Panc1 (cell line): ENCODE measurements around the gene CPOX. TPM values are rescaled to one million over a fixed set of nuclear protein-coding genes. Genes with fewer than 3 reads are reported as not detected.
A peak's percentile ranks its signal among the peaks of the same experiment; 100 is the strongest.

Experiments
- ATAC-seq: fragments of 200-7000 bp; cut with Tn5 transposase; 2 replicates; pipeline ENCODE4 v1.9.1; 2020; ENCODE audit warnings: mild to moderate bottlenecking, moderate library complexity
- BruUV-seq: library from RNA; stranded (reverse); fragments of 400-500 nt; replicated peaks from 2 replicates; lab custom pipeline; 2021; lab: Mats Ljungman, UMichigan
- CTCF ChIA-PET: fragments of 300-600 bp; sonication (Branson Sonifier 250); formaldehyde crosslinking; loops from one replicate; lab custom pipeline; 2022; ENCODE audit warnings: antibody characterized with exemption; lab: Charles Lee
- POLR2A ChIA-PET: fragments of 300-600 bp; sonication (Branson Sonifier 250); formaldehyde crosslinking; loops from one replicate; lab custom pipeline; 2022; ENCODE audit warnings: antibody characterized with exemption; lab: Charles Lee
- DNase-seq: peaks from one replicate; pipeline ENCODE4 v3.0.0-alpha.2; 2010; ENCODE audit warnings: low read depth, low spot score
- H3K27ac ChIP-seq: 2 replicates; pipeline ENCODE4 v1.5.1; 2011; ENCODE audit warnings: mild to moderate bottlenecking, low read length, inconsistent platforms
- H3K27me3 ChIP-seq: fragments of 200-500 bp; sonication (Bioruptor generic); 2 replicates; pipeline ENCODE4 v1.6.0; 2014; ENCODE audit warnings: low read length, inconsistent platforms; ENCODE audit not compliant: control insufficient read depth, insufficient read depth
- H3K36me3 ChIP-seq: fragments of 200-500 bp; sonication (Bioruptor generic); 2 replicates; pipeline ENCODE4 v1.5.1; 2014; ENCODE audit warnings: inconsistent platforms, mild to moderate bottlenecking, low read length, moderate library complexity; ENCODE audit not compliant: control insufficient read depth, insufficient read depth
- H3K4me1 ChIP-seq: 2 replicates; pipeline ENCODE4 v1.5.1; 2011; ENCODE audit warnings: inconsistent platforms, mild to moderate bottlenecking, low read length, moderate library complexity; ENCODE audit not compliant: control insufficient read depth, insufficient read depth
- H3K4me3 ChIP-seq, 2 experiments: 2 replicates each; pipeline ENCODE4 v1.5.1; 2011 to 2012; ENCODE audit warnings: low read depth in 2 of 2, low read length in 2 of 2, mild to moderate bottlenecking in 2 of 2, inconsistent platforms in 1 of 2, moderate library complexity in 1 of 2
- H3K9me3 ChIP-seq: fragments of 200-500 bp; sonication (Bioruptor generic); 2 replicates; pipeline ENCODE4 v1.5.1; 2014; ENCODE audit warnings: low read depth, mild to moderate bottlenecking, inconsistent platforms, low read length, moderate library complexity; ENCODE audit not compliant: control insufficient read depth, insufficient read depth
- POLR2AphosphoS5 ChIP-seq: IDR thresholded peaks from 2 replicates; pipeline ENCODE4 v1.6.1; 2012; ENCODE audit warnings: mild to moderate bottlenecking, low read depth, low read length, moderate library complexity
- SIN3A ChIP-seq: IDR thresholded peaks from 2 replicates; pipeline ENCODE4 v1.6.1; 2012; ENCODE audit warnings: low read depth, mild to moderate bottlenecking, low read length, moderate library complexity, borderline replicate concordance; ENCODE audit not compliant: insufficient read depth
- TCF7L2 ChIP-seq: IDR thresholded peaks from 2 replicates; pipeline ENCODE4 v1.6.1; 2011; ENCODE audit warnings: mild to moderate bottlenecking, low read depth, low read length, inconsistent platforms
- in situ Hi-C: cut with HindIII; loops from 2 replicates; pipeline ENCODE4 v1.10.0; 2016; ENCODE audit warnings: low sequenced_read_pairs, low pct_unique_long_range_greater_than_20kb
- intact Hi-C: fragments of 100-400 bp; cut with micrococcal nuclease; formaldehyde crosslinking; loops from one replicate; pipeline ENCODE4 v1.10.0; 2022; ENCODE audit not compliant: unreplicated experiment
- total RNA-seq: library from RNA; stranded (reverse); gene quantifications from one replicate; pipeline ENCODE4 v1.2.1, GENCODE V29; 2021; ENCODE audit not compliant: unreplicated experiment
- TF ChIP-seq, protein P1 (sequence below), 2 experiments: IDR thresholded peaks; 2 replicates each; pipeline ENCODE4 v1.6.1; 2011 to 2012; ENCODE audit warnings: low read depth in 2 of 2, control low read depth in 1 of 2, low read length in 1 of 2, mild to moderate bottlenecking in 1 of 2, moderate library complexity in 1 of 2; ENCODE audit not compliant: insufficient read depth in 1 of 2
- TF ChIP-seq, protein P2 (sequence below): fragments of 450-650 bp; IDR thresholded peaks from 2 replicates; pipeline ENCODE4 v1.5.1; 2017; ENCODE audit warnings: mild to moderate bottlenecking

The CPOX gene
- total RNA-seq, 1 experiment from 2014 or later: 14.7 TPM

DNA sequence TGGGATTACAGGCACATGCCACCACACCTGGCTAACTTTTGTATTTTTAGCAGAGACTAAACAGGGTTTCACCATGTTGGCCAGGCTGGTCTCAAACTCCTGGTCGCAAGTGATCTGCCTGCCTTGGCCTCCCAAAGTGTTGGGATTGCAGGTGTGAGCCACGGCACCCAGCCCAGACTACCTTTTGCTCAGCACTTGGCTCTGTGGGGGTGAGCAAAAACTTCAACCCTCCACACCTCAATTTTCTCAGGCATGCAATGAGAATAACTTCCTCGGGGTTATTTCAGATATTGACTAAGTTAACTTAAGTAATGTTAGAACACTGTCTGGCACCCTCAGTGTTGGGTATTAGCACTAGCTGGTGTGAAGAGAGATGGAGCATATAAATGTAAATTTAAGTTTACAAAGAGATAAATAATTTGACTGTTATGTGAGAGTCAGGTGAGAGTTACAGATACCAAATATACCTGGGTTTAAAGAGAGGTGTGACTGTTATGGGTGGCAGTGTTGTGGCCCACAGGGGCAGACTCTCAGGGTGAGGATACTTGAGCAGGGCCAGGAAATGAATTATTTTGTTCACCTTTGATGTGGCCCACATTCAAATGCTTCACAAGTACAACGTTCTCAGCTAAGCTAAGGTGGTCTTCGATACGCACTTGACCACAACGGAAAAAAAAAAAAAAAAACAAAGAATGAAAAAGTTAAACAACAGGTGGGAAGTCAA lies 29.0 kb downstream of the CPOX start:
- intact Hi-C loops: no loop called here
- Histone ChIP-seq H3K4me1 (no peaks in the 10 kb centered on the region), H3K9me3 (no peaks in the 10 kb centered on the region), H3K4me3 (no peak overlapping the region), H3K27me3 (peaks cover 4% of the 10 kb centered on the region; the same call in 1 of the 2 replicates), H3K27ac (no peak overlapping the region), H3K36me3 (no peaks in the 10 kb centered on the region)
- BruUV-seq: no TSS peak
- ATAC-seq (no peak), DNase-seq (no peak)
- TF ChIP-seq TCF7L2 (no peak), POLR2AphosphoS5 (no peak), SIN3A (no peak)
- TF ChIP-seq, protein P1, sequence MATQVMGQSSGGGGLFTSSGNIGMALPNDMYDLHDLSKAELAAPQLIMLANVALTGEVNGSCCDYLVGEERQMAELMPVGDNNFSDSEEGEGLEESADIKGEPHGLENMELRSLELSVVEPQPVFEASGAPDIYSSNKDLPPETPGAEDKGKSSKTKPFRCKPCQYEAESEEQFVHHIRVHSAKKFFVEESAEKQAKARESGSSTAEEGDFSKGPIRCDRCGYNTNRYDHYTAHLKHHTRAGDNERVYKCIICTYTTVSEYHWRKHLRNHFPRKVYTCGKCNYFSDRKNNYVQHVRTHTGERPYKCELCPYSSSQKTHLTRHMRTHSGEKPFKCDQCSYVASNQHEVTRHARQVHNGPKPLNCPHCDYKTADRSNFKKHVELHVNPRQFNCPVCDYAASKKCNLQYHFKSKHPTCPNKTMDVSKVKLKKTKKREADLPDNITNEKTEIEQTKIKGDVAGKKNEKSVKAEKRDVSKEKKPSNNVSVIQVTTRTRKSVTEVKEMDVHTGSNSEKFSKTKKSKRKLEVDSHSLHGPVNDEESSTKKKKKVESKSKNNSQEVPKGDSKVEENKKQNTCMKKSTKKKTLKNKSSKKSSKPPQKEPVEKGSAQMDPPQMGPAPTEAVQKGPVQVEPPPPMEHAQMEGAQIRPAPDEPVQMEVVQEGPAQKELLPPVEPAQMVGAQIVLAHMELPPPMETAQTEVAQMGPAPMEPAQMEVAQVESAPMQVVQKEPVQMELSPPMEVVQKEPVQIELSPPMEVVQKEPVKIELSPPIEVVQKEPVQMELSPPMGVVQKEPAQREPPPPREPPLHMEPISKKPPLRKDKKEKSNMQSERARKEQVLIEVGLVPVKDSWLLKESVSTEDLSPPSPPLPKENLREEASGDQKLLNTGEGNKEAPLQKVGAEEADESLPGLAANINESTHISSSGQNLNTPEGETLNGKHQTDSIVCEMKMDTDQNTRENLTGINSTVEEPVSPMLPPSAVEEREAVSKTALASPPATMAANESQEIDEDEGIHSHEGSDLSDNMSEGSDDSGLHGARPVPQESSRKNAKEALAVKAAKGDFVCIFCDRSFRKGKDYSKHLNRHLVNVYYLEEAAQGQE (IDR thresholded peaks at IDR 0.05; ENCODE audit: insufficient read depth in 1 of 2, low read depth in 2 of 2, low read length in 1 of 2): no peak
- TF ChIP-seq, protein P2, sequence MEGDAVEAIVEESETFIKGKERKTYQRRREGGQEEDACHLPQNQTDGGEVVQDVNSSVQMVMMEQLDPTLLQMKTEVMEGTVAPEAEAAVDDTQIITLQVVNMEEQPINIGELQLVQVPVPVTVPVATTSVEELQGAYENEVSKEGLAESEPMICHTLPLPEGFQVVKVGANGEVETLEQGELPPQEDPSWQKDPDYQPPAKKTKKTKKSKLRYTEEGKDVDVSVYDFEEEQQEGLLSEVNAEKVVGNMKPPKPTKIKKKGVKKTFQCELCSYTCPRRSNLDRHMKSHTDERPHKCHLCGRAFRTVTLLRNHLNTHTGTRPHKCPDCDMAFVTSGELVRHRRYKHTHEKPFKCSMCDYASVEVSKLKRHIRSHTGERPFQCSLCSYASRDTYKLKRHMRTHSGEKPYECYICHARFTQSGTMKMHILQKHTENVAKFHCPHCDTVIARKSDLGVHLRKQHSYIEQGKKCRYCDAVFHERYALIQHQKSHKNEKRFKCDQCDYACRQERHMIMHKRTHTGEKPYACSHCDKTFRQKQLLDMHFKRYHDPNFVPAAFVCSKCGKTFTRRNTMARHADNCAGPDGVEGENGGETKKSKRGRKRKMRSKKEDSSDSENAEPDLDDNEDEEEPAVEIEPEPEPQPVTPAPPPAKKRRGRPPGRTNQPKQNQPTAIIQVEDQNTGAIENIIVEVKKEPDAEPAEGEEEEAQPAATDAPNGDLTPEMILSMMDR: no peak
- ChIA-PET CTCF (no interaction called here), POLR2A (no interaction called here)
- in situ Hi-C loops: no loop called here

DNA sequence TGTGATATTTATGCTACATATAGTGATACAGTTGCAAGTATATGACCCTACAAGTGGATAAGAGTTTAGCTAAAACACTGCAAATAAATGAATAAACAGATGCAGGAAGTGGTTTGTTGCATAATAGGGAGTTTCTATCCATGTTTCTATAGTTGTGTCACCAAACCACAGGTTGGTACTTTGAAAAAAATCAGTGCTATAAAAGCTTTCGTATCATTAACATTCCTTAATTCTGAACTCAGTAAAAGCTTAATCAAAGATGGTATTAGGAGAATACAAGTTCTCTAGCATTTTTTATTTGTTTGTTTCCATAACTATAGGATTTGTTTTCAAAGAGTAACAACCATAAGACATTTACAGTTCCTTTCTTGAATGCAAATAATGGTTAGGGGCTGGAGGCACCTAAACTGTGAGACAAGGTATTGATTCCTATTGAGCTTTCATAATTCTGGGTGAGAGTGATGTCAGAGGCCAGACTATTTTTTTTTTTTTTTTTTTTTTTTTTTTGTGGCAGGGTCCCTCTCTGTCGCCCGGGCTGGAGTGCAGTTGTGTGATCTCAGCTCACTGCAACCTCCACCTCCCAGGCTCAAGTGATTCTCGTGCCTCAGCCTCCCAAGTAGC lies 29.6 kb downstream of the CPOX start:
- in situ Hi-C loops (no loop called here), intact Hi-C loops (no loop called here)
- H3K27ac ChIP-seq: no peak overlapping the region
- H3K4me1 ChIP-seq: no peaks in the 10 kb centered on the region
- ATAC-seq: no peak
- no peak overlapping the region for H3K4me3 ChIP-seq
- H3K27me3 ChIP-seq: peaks cover 4% of the 10 kb centered on the region; the same call in 1 of the 2 replicates
- H3K36me3 ChIP-seq: no peaks in the 10 kb centered on the region
- CTCF ChIA-PET: no interaction called here
- peak; percentile 17 for DNase-seq
- POLR2A ChIA-PET: interaction anchor here (0.6 kb wide), 1 partner anchor 267 kb away, joined by 3 read pairs; no protein-coding TSS in a partner anchor
- TF ChIP-seq POLR2AphosphoS5 (no peak), SIN3A (no peak), TCF7L2 (no peak)
- TF ChIP-seq, protein P2: no peak
- TF ChIP-seq, protein P1 (IDR thresholded peaks at IDR 0.05; ENCODE audit: insufficient read depth in 1 of 2, low read depth in 2 of 2, low read length in 1 of 2): no peak
- no TSS peak for BruUV-seq
- H3K9me3 ChIP-seq: no peaks in the 10 kb centered on the region
